Activated CD4-positive, alpha-beta T cell treated with anti-CD3 and anti-CD28 coated beads, Interleukin-2, amount 10 ng/mL, durations not matched to agents 24 days and 14 days (primary cell): Measurements from ENCODE around the gene CADPS2. TPM values are rescaled to one million over a fixed set of nuclear protein-coding genes. Genes with fewer than 3 reads are reported as not detected.
"Not testable (repeated sequence)": the region's sequence is repeated elsewhere in the genome, so short reads cannot be mapped to it uniquely, and the experiment has no call there.

Source experiments
- DNase-seq: peaks from one replicate; pipeline ENCODE4 v3.0.0; 2022
- H3K27ac Mint-ChIP-seq: one replicate; pipeline ENCODE4 v1.8.0; 2022; ENCODE audit warnings: mild to moderate bottlenecking, mixed read lengths
- H3K27me3 Mint-ChIP-seq: one replicate; pipeline ENCODE4 v1.8.0; 2022; ENCODE audit warnings: mixed read lengths
- H3K36me3 Mint-ChIP-seq: one replicate; pipeline ENCODE4 v1.8.0; 2022; ENCODE audit warnings: low read depth, mild to moderate bottlenecking, mixed read lengths
- H3K4me1 Mint-ChIP-seq: one replicate; pipeline ENCODE4 v1.8.0; 2021; ENCODE audit warnings: mixed read lengths
- H3K4me3 Mint-ChIP-seq: one replicate; pipeline ENCODE4 v1.8.0; 2022; ENCODE audit warnings: mild to moderate bottlenecking, moderate library complexity, mixed read lengths
- H3K9me3 Mint-ChIP-seq: one replicate; pipeline ENCODE4 v1.8.0; 2021; ENCODE audit warnings: mixed read lengths
- intact Hi-C: fragments of 100-400 bp; cut with micrococcal nuclease; formaldehyde crosslinking; loops from one replicate; pipeline ENCODE4 v1.15.1; 2023
- total RNA-seq: library from RNA; stranded (reverse); gene quantifications from 2 replicates; pipeline ENCODE4 v1.2.3, GENCODE V29; 2022

The CADPS2 gene
- total RNA-seq, 1 donor from 2014 or later, result not detected

GRCh38 chr7:122301858-122302760 lies 584.2 kb downstream of the CADPS2 start:
- intact Hi-C loops, result loop anchor here (2.0 kb wide), 1 partner anchor 13 kb away; no protein-coding TSS in a partner anchor
- Mint-ChIP-seq H3K27ac (no peak overlapping the region), H3K9me3 (peaks cover 18% of the 10 kb centered on the region), H3K4me3 (no peak overlapping the region), H3K27me3 (peaks cover 81% of the 10 kb centered on the region), H3K36me3 (peaks cover 4% of the 10 kb centered on the region), H3K4me1 (no peaks in the 10 kb centered on the region)
- no peak for DNase-seq

- no peak for DNase-seq
- peaks cover 18% of the 10 kb centered on the region for H3K9me3 Mint-ChIP-seq
- no peaks in the 10 kb centered on the region for H3K4me1 Mint-ChIP-seq
- no peak overlapping the region for H3K4me3 Mint-ChIP-seq
- H3K27me3 Mint-ChIP-seq, result peaks cover 74% of the 10 kb centered on the region
- intact Hi-C loops, result loop anchor here (2.0 kb wide), 1 partner anchor 14 kb away; no protein-coding TSS in a partner anchor
- H3K27ac Mint-ChIP-seq, result no peak overlapping the region
- H3K36me3 Mint-ChIP-seq, result peaks cover 4% of the 10 kb centered on the region
These were observed 585.1 kb downstream of the CADPS2 start for GRCh38 chr7:122300956-122301833.

- Mint-ChIP-seq H3K9me3 (peaks cover 15% of the 10 kb centered on the region), H3K4me3 (no peak overlapping the region), H3K4me1 (no peaks in the 10 kb centered on the region), H3K27ac (no peak overlapping the region), H3K27me3 (peaks cover 65% of the 10 kb centered on the region), H3K36me3 (peaks cover 3% of the 10 kb centered on the region)
- DNase-seq, result no peak
- intact Hi-C loops, result loop anchor here (2.0 kb wide), 1 partner anchor 14 kb away; no protein-coding TSS in a partner anchor
These were observed 585.9 kb downstream of the CADPS2 start for GRCh38 chr7:122300211-122300932.

- Mint-ChIP-seq H3K4me1 (no peaks in the 10 kb centered on the region), H3K36me3 (peaks cover 2% of the 10 kb centered on the region), H3K27me3 (peaks cover 62% of the 10 kb centered on the region), H3K9me3 (peaks cover 14% of the 10 kb centered on the region), H3K4me3 (no peak overlapping the region), H3K27ac (no peak overlapping the region)
- intact Hi-C loops, result loop anchor here (2.0 kb wide), 1 partner anchor 15 kb away; no protein-coding TSS in a partner anchor
- DNase-seq, result no peak
These were observed 586.5 kb downstream of the CADPS2 start for GRCh38 chr7:122299624-122300210.

- Mint-ChIP-seq H3K36me3 (peaks cover 2% of the 10 kb centered on the region), H3K27ac (no peak overlapping the region), H3K4me3 (no peak overlapping the region), H3K9me3 (peaks cover 14% of the 10 kb centered on the region), H3K4me1 (no peaks in the 10 kb centered on the region), H3K27me3 (peaks cover 51% of the 10 kb centered on the region)
- intact Hi-C loops, result no loop called here
- no peak for DNase-seq
These were observed 587.6 kb downstream of the CADPS2 start for GRCh38 chr7:122298618-122299017.

- no peak for DNase-seq
- intact Hi-C loops, result no loop called here
- no peak overlapping the region for H3K4me3 Mint-ChIP-seq
- no peak overlapping the region for H3K27ac Mint-ChIP-seq
- no peaks in the 10 kb centered on the region for H3K4me1 Mint-ChIP-seq
- H3K9me3 Mint-ChIP-seq, result peaks cover 12% of the 10 kb centered on the region
- peaks cover 47% of the 10 kb centered on the region for H3K27me3 Mint-ChIP-seq
- peaks cover under 1% of the 10 kb centered on the region for H3K36me3 Mint-ChIP-seq
These were observed 588.1 kb downstream of the CADPS2 start for GRCh38 chr7:122298131-122298530.

GRCh38 chr7:122291189-122291588 lies 595.1 kb downstream of the CADPS2 start:
- no peaks in the 10 kb centered on the region for H3K27me3 Mint-ChIP-seq
- no peak for DNase-seq
- no peaks in the 10 kb centered on the region for H3K36me3 Mint-ChIP-seq
- H3K27ac Mint-ChIP-seq, result no peak overlapping the region
- no peaks in the 10 kb centered on the region for H3K4me1 Mint-ChIP-seq
- H3K4me3 Mint-ChIP-seq, result no peak overlapping the region
- H3K9me3 Mint-ChIP-seq, result no peaks in the 10 kb centered on the region
- intact Hi-C loops, result no loop called here

- H3K36me3 Mint-ChIP-seq, result no peaks in the 10 kb centered on the region
- intact Hi-C loops, result no loop called here
- H3K4me3 Mint-ChIP-seq, result no peak overlapping the region
- no peaks in the 10 kb centered on the region for H3K9me3 Mint-ChIP-seq
- DNase-seq, result no peak
- no peak overlapping the region for H3K27ac Mint-ChIP-seq
- no peaks in the 10 kb centered on the region for H3K4me1 Mint-ChIP-seq
- no peaks in the 10 kb centered on the region for H3K27me3 Mint-ChIP-seq
These were observed 595.8 kb downstream of the CADPS2 start for GRCh38 chr7:122290476-122290875.

- Mint-ChIP-seq H3K4me1 (no peaks in the 10 kb centered on the region), H3K36me3 (no peaks in the 10 kb centered on the region), H3K27me3 (no peaks in the 10 kb centered on the region), H3K27ac (no peak overlapping the region), H3K4me3 (no peak overlapping the region), H3K9me3 (no peaks in the 10 kb centered on the region)
- no peak for DNase-seq
- intact Hi-C loops, result no loop called here
These were observed 596.8 kb downstream of the CADPS2 start for GRCh38 chr7:122289426-122289825.

- H3K27ac Mint-ChIP-seq, H3K36me3 Mint-ChIP-seq, H3K4me3 Mint-ChIP-seq, DNase-seq, H3K27me3 Mint-ChIP-seq, H3K4me1 Mint-ChIP-seq, intact Hi-C loops, H3K9me3 Mint-ChIP-seq: not testable (repeated sequence)
These were observed 601.7 kb downstream of the CADPS2 start for GRCh38 chr7:122284608-122285007.

- intact Hi-C loops, result no loop called here
- H3K4me3 Mint-ChIP-seq, result no peak overlapping the region
- no peaks in the 10 kb centered on the region for H3K27me3 Mint-ChIP-seq
- no peak for DNase-seq
- H3K27ac Mint-ChIP-seq, result no peak overlapping the region
- H3K4me1 Mint-ChIP-seq, result no peaks in the 10 kb centered on the region
- H3K36me3 Mint-ChIP-seq, result no peaks in the 10 kb centered on the region
- H3K9me3 Mint-ChIP-seq, result no peaks in the 10 kb centered on the region
These were observed 613.1 kb downstream of the CADPS2 start for GRCh38 chr7:122273117-122273516.

GRCh38 chr7:122269241-122269640 lies 617.0 kb downstream of the CADPS2 start:
- no peaks in the 10 kb centered on the region for H3K36me3 Mint-ChIP-seq
- no peaks in the 10 kb centered on the region for H3K9me3 Mint-ChIP-seq
- no peak overlapping the region for H3K27ac Mint-ChIP-seq
- intact Hi-C loops, result no loop called here
- no peaks in the 10 kb centered on the region for H3K27me3 Mint-ChIP-seq
- no peak overlapping the region for H3K4me3 Mint-ChIP-seq
- DNase-seq, result no peak
- no peaks in the 10 kb centered on the region for H3K4me1 Mint-ChIP-seq
